GM21576 (cell line): ENCODE data around the gene PPP1R9A.

ENCODE experiments used
- ATAC-seq: cut with Tn5 transposase; IDR thresholded peaks from one replicate; pipeline ENCODE4 v1.9.1; 2021; ENCODE audit warnings: mild to moderate bottlenecking, moderate library complexity; ENCODE audit not compliant: unreplicated experiment

Gene PPP1R9A

GRCh38 chr7:95246831-95247370 lies 339.5 kb downstream of the PPP1R9A start:
- ATAC-seq, result no peak

DNA sequence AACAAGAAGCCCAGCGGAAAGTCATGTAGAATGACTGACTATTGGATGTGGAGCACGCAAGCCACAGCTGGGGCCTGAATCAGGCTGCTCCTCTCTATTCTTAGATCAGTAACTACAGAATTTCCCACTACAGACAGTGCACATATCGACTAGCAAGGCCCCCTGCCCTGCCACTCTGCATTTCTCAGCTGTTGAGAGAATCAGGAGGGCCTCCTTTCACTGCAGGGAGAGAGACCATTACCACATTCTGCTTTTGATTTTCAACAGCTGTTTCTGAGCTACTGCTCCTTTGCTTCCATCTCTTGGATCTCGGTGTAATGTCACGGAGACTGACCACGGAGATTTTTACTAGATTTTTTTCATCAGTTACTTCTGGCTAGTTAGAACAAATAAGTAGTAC lies 343.2 kb downstream of the PPP1R9A start:
- no peak for ATAC-seq

DNA sequence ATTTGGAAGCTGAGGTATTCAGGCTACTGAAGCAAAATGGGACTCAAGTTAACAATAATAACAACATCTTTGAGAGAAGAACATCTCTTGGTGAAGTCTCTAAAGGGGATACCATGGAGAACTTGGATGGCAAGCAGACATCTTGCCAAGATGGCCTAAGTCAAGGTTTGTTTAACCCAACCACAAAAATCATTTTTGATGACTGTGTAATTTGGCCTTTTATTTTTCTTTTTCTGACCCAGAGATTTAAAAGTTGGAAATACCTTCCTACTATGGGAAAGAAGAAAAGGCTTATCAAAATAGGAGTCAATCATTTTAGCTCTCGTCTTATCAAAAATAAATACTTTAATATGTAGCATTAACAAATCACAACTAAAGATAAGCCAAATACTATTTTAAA lies 344.6 kb downstream of the PPP1R9A start:
- ATAC-seq, result no peak

GRCh38 chr7:95253986-95254385 lies 346.6 kb downstream of the PPP1R9A start:
- no peak for ATAC-seq

- ATAC-seq, result no peak
Observed at GRCh38 chr7:95255691-95256090, 348.3 kb downstream of the PPP1R9A start.

DNA sequence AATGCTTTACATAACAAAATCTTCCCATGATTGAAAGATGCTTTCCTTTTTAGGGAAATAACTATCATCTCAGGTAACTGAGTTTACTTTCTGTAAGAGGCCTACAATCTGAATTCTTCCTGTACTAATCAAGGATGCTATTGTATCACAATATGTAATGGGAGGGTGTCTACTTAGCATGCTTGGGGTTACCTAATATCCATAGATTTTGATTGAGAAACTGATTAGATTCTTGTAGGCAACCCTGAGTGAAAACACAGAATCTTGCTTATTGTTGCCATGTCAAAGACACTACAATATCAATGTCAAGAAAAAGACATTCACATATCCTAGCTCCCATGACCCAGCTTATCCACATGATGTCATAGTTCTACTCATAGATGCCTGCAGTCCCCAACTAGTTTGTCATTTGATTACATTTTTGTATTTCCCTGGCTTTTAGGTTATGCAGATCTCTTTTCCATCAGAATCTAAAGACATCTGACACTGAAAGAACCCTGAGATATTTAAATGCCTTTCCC lies 354.6 kb downstream of the PPP1R9A start:
- no peak for ATAC-seq

- no peak for ATAC-seq
Observed at GRCh38 chr7:95262875-95263274, 355.5 kb downstream of the PPP1R9A start.

- no peak for ATAC-seq
Observed at GRCh38 chr7:95263785-95264362, 356.5 kb downstream of the PPP1R9A start.

GRCh38 chr7:95264363-95264891 lies 357.0 kb downstream of the PPP1R9A start:
- ATAC-seq, result no peak

- no peak for ATAC-seq
Observed at GRCh38 chr7:95265634-95266033, 358.2 kb downstream of the PPP1R9A start.

DNA sequence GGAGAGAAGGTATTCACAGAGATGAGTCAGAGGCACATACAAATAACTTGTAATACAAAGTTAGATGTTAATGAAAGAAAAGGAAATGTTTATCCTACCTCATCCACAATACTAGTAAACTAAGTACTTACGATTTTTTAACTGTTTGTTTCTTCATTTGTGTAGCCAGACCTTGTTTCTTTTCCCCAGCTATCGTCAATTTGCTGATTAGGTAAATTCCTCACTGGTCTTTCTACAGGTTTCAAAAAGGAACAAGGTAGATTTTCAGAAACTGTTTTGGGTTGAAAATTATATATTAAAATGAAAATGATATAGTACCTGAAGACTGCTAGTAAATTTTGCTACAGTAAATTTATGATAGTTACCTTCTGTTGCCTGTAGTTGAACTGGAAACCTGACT lies 360.4 kb downstream of the PPP1R9A start:
- no peak for ATAC-seq

DNA sequence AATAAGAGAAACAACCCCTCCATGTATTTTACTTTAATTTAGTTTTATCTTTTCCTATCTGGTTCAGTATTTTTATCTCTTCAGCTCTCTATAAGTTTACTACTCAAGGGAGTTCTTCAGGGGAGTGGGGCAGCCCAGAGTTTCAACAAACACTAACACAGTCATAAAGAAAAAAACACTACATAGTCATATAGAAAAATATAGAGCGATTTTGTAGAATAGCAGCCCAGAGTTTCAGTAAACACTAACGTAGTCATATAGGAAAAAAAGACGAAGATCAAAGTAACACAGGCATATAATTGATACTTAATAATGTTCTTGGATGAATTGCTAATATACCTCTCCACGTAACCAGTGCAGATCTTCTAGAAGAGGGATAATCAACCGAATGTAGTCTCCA lies 362.2 kb downstream of the PPP1R9A start:
- no peak for ATAC-seq

- ATAC-seq, result no peak
Observed at GRCh38 chr7:95276114-95276513, 368.7 kb downstream of the PPP1R9A start.

DNA sequence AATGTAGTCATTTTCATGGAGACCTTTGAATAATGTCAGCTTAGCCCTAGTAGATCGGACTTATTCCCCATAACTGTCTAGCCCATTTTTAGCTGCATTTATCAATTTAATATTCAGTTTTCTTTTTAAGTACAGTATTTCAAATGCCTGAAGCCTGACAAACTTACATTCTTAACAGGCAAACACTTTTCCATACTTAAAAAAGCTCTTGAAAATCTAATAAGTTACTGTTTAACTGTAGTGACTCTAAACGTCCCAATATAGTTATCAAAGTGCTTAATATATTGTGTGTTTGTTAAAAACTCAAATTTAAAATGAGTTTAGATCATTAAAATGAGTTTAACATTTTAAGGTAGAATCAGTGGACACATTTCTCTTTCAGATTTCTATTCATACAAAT lies 372.0 kb downstream of the PPP1R9A start:
- no peak for ATAC-seq

DNA sequence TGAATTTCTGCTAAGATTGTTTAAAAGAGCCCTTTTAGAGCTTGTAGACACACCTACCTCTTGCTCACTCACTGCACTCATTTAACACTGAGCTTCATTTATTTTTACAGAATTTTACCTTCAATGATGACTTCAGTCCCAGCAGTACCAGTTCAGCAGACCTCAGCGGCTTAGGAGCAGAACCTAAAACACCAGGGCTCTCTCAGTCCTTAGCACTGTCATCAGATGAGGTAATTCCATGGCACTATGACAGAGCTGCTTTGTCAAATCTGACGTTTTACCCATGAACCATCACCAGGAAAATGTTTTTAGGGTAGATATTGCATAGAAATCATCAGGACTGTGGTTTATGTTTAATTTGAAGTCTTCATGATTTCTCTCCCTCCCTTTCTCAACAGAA lies 378.7 kb downstream of the PPP1R9A start:
- no peak for ATAC-seq

GRCh38 chr7:95290166-95290830 lies 382.9 kb downstream of the PPP1R9A start:
- ATAC-seq, result no peak

DNA sequence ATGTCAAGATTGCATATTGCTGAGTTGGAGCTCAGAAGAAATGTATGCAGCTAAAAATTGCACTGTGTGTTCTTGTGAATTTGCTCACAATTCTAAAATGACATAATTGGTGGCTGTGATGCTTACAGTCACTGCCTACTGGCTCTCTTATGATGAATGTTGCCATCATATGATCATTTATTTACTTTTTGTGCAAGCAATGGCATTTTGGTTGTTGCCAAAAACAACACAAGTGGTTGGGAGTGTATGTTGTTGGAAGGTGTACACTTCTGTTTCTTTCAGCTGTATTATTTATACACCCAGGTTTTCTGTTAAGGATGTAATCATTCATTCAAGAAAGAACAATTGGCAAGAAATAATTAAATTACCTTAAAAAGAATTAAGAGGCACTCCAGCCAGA lies 388.0 kb downstream of the PPP1R9A start:
- no peak for ATAC-seq

- ATAC-seq, result no peak
Observed at GRCh38 chr7:95296456-95296855, 389.1 kb downstream of the PPP1R9A start.

GRCh38 chr7:95297041-95297440 lies 389.6 kb downstream of the PPP1R9A start:
- ATAC-seq, result no peak

DNA sequence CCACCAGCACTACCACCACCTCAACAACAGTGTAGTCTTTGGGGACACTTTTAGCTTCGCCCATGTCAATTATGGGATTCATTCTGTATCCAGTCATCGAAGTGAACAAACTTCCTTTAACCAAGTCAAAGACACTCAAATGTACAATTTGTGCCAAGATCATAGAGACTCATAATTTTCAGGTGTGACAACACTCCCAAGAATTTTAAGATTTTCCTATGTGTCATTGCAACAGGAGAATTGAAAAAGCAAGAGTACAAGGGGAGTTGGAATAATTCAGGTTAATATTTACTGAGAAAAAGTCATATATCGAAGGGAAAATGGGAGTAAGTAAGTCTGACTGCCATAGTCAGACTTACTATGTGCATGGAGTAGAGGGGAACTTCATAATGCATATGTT lies 390.7 kb downstream of the PPP1R9A start:
- no peak for ATAC-seq

GRCh38 chr7:95303013-95303905 lies 395.9 kb downstream of the PPP1R9A start:
- no peak for ATAC-seq
